ENCODE results near the gene CHTOP.

Gene CHTOP

DNA sequence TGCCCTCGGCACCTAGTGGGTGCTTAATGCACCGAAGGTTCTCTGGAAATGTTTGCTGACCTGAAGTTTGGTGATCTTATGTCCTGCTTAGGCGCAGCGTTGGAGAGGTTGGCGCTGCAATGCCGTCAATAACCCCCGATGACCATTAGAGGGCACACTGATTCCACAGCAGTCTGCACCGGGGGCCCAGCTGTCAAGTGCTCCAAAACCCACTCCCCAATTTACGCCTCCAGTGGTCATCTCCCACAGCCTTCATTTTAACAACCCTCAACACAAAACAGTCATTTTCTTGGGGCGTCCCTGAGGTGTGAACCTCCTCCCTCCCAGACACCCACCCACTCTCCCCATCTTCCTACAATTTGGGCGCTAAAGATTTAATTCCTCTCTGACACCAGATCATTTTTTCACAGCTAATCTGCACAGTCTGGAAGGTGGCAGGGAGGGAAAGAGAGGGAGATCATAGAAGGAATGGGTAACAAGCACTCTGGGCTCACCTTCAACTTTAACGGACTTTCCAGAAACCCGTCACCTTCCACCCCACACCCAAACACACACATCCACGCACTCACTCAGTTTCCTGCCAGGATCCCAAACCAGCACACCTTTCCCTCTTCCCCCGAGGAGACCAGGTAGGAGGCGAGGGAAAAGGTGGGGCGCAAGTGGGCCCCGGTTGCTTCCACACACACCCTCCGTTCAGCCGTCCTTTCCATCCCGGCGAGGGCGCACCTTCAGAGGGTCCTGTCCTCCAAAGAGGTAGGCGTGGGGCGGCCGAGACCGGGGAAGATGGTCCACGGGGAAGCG, 44.1 kb downstream of the CHTOP start:
- H3K36me3 ChIP-seq = no peaks in the 10 kb centered on the region
- H3K27me3 ChIP-seq (ENCODE audit: insufficient read depth, low read depth, severe bottlenecking) = peaks cover 44% of the 10 kb centered on the region
- TF ChIP-seq, protein P1, sequence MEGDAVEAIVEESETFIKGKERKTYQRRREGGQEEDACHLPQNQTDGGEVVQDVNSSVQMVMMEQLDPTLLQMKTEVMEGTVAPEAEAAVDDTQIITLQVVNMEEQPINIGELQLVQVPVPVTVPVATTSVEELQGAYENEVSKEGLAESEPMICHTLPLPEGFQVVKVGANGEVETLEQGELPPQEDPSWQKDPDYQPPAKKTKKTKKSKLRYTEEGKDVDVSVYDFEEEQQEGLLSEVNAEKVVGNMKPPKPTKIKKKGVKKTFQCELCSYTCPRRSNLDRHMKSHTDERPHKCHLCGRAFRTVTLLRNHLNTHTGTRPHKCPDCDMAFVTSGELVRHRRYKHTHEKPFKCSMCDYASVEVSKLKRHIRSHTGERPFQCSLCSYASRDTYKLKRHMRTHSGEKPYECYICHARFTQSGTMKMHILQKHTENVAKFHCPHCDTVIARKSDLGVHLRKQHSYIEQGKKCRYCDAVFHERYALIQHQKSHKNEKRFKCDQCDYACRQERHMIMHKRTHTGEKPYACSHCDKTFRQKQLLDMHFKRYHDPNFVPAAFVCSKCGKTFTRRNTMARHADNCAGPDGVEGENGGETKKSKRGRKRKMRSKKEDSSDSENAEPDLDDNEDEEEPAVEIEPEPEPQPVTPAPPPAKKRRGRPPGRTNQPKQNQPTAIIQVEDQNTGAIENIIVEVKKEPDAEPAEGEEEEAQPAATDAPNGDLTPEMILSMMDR (IDR thresholded peaks at IDR 0.05; ENCODE audit: low read depth, low read length) = peak; percentile 100
- DNase-seq = peak; percentile 87
- H3K9me3 ChIP-seq (ENCODE audit: severe bottlenecking) = no peaks in the 10 kb centered on the region
- no peak overlapping the region for H3K27ac ChIP-seq
- peak overlapping the region; percentile 53 for H3K4me3 ChIP-seq (ENCODE audit: low read depth, low read length)

DNA sequence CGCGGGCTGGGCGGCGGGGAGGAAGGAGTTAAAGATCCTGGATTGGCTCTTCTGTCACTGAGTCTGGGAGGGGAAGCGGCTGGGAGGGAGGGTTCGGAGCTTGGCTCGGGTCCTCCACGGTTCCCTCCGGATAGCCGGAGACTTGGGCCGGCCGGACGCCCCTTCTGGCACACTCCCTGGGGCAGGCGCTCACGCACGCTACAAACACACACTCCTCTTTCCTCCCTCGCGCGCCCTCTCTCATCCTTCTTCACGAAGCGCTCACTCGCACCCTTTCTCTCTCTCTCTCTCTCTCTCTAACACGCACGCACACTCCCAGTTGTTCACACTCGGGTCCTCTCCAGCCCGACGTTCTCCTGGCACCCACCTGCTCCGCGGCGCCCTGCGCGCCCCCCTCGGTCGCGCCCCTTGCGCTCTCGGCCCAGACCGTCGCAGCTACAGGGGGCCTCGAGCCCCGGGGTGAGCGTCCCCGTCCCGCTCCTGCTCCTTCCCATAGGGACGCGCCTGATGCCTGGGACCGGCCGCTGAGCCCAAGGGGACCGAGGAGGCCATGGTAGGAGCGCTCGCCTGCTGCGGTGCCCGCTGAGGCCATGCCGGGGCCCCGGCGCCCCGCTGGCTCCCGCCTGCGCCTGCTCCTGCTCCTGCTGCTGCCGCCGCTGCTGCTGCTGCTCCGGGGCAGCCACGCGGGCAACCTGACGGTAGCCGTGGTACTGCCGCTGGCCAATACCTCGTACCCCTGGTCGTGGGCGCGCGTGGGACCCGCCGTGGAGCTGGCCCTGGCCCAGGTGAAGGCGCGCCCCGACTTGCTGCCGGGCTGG, 44.9 kb downstream of the CHTOP start, which contains the start of gene NPR1:
NPR1 (plus strand) TSS at position 170 of the 818 bp plus-strand sequence; CDS start at position 591, 421 bp downstream.
- peak; percentile 74 for DNase-seq
- no peaks in the 10 kb centered on the region for H3K9me3 ChIP-seq (ENCODE audit: severe bottlenecking)
- no peaks in the 10 kb centered on the region for H3K36me3 ChIP-seq
- H3K27me3 ChIP-seq (ENCODE audit: insufficient read depth, low read depth, severe bottlenecking) = peaks cover 44% of the 10 kb centered on the region
- no peak within 1 kb of the TSS for H3K27ac ChIP-seq
- TF ChIP-seq, protein P1 (IDR thresholded peaks at IDR 0.05; ENCODE audit: low read depth, low read length) = 0 out of 2 replicates have a peak, but pooled peaks have one; percentile 29
- peak within 1 kb of the TSS; percentile 53 for H3K4me3 ChIP-seq (ENCODE audit: low read depth, low read length)

DNA sequence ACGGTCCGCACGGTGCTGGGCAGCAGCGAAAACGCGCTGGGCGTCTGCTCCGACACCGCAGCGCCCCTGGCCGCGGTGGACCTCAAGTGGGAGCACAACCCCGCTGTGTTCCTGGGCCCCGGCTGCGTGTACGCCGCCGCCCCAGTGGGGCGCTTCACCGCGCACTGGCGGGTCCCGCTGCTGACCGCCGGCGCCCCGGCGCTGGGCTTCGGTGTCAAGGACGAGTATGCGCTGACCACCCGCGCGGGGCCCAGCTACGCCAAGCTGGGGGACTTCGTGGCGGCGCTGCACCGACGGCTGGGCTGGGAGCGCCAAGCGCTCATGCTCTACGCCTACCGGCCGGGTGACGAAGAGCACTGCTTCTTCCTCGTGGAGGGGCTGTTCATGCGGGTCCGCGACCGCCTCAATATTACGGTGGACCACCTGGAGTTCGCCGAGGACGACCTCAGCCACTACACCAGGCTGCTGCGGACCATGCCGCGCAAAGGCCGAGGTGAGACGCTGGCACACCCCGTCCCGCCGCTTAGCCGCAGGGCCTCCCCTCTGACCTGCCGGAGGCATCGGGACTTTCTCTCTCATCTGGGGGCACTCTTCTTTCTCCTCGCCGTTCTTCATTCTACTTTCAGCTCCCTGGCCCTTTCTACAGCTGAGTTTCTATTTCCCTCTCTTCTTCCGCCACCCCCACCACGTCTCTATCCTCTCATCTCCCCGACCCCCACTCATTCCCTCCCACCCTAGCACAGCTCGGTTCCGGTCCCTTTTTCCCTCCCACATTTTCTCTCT, 45.7 kb downstream of the CHTOP start:
- no peaks in the 10 kb centered on the region for H3K9me3 ChIP-seq (ENCODE audit: severe bottlenecking)
- TF ChIP-seq, protein P1 (IDR thresholded peaks at IDR 0.05; ENCODE audit: low read depth, low read length) = peak; percentile 60
- DNase-seq = peak; percentile 72
- peaks cover 44% of the 10 kb centered on the region for H3K27me3 ChIP-seq (ENCODE audit: insufficient read depth, low read depth, severe bottlenecking)
- H3K27ac ChIP-seq = no peak overlapping the region
- H3K36me3 ChIP-seq = no peaks in the 10 kb centered on the region
- peak overlapping the region; percentile 53 for H3K4me3 ChIP-seq (ENCODE audit: low read depth, low read length)

DNA sequence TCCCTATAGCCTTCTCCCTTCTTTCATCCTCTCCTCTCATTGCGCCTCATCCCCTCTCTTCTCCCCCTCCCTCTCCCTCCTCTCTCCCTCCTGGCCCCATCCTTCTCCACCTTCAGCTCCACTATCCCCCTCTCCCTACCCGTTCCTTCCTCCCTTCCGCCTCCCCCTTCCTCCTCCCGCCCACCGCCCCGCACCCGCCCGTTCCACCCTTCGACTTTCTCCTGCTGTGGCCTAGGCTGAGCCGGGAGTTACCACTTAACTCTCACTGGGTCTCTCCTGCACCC, 46.2 kb downstream of the CHTOP start:
- Histone ChIP-seq H3K4me3 (ENCODE audit: low read depth, low read length) (no peak overlapping the region), H3K27me3 (ENCODE audit: insufficient read depth, low read depth, severe bottlenecking) (peaks cover 44% of the 10 kb centered on the region)

DNA sequence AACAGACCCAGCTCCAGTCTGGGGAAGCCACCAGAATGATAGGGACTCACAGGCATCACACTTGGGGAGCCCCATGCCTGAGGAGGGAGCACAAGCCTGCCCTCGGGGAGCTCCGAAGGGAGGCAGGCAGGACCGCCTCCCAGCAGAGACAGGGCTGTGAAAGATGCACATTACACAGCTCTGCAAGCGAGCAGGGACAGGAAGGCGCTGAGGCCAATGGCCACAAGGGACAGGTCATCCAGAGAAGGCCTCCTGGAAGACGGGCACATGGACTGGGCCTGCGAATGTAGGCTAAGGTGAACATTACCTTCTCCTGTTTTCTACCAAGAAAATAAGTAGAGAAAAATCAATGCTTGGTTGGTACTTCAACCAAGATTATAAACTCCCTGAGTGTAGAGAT, 48.9 kb downstream of the CHTOP start:
- TF ChIP-seq, protein P1 (IDR thresholded peaks at IDR 0.05; ENCODE audit: low read depth, low read length) = no peak
- peaks cover 44% of the 10 kb centered on the region for H3K27me3 ChIP-seq (ENCODE audit: insufficient read depth, low read depth, severe bottlenecking)

More for the DNA sequence above, 46.2 kb downstream of the CHTOP start:
- DNase-seq = no peak
- no peaks in the 10 kb centered on the region for H3K9me3 ChIP-seq (ENCODE audit: severe bottlenecking)
- no peak overlapping the region for H3K27ac ChIP-seq
- TF ChIP-seq, protein P1 (IDR thresholded peaks at IDR 0.05; ENCODE audit: low read depth, low read length) = no peak
- no peaks in the 10 kb centered on the region for H3K36me3 ChIP-seq

More for the DNA sequence above, 48.9 kb downstream of the CHTOP start:
- no peaks in the 10 kb centered on the region for H3K36me3 ChIP-seq
- no peaks in the 10 kb centered on the region for H3K9me3 ChIP-seq (ENCODE audit: severe bottlenecking)
- H3K4me3 ChIP-seq (ENCODE audit: low read depth, low read length) = no peak overlapping the region
- no peak for DNase-seq
- no peak overlapping the region for H3K27ac ChIP-seq
